ENCODE results near the gene PDCD5.

The PDCD5 gene

GRCh38 chr19:32580901-32581704 lies at the start of gene PDCD5 (continued):
- TF ChIP-seq HIC1 (tag by site-specific recombination; IDR thresholded peaks at IDR 0.05) (no peak; the same call in 1 of the 2 replicates), ZNF645 (tag by site-specific recombination; IDR thresholded peaks at IDR 0.05) (no peak), SP2 (tag by site-specific recombination; IDR thresholded peaks at IDR 0.05) (peak; percentile 86), ZNF280C (tag by site-specific recombination; IDR thresholded peaks at IDR 0.05) (no peak), ZNF624 (tag by site-specific recombination; IDR thresholded peaks at IDR 0.05) (no peak), ZBTB26 (tag by site-specific recombination; optimal IDR thresholded peaks at IDR 0.05) (peak; percentile 92), ZNF394 (tag by site-specific recombination; IDR thresholded peaks at IDR 0.05; ENCODE audit: borderline replicate concordance) (no peak), REST (tag by site-specific recombination; IDR thresholded peaks at IDR 0.05) (no peak), KLF8 (tag by site-specific recombination; IDR thresholded peaks at IDR 0.05) (peak; percentile 87), ZNF623 (tag by site-specific recombination; IDR thresholded peaks at IDR 0.05) (no peak), ZNF140 (tag by site-specific recombination; IDR thresholded peaks at IDR 0.05) (no peak), ZNF548 (tag by site-specific recombination; IDR thresholded peaks at IDR 0.05) (no peak), RBAK (tag by site-specific recombination; IDR thresholded peaks at IDR 0.05) (no peak), ZNF23 (tag by site-specific recombination; IDR thresholded peaks at IDR 0.05; ENCODE audit: borderline replicate concordance) (no peak), ZNF2 (tag by site-specific recombination; IDR thresholded peaks at IDR 0.05) (no peak; the same call in 1 of the 2 replicates), ZNF600 (tag by site-specific recombination; IDR thresholded peaks at IDR 0.05) (no peak), ZSCAN4 (tag by site-specific recombination; IDR thresholded peaks at IDR 0.05) (no peak), ZNF626 (tag by site-specific recombination; IDR thresholded peaks at IDR 0.05) (0 out of 2 replicates have a peak, but pooled peaks have one; percentile 74), GLIS2 (tag by site-specific recombination; IDR thresholded peaks at IDR 0.05) (peak; percentile 62), ZNF350 (tag by site-specific recombination; IDR thresholded peaks at IDR 0.05) (peak; percentile 32; the same call in 1 of the 2 replicates), ZNF549 (tag by site-specific recombination; IDR thresholded peaks at IDR 0.05) (peak; percentile 73), ZNF132 (tag by site-specific recombination; IDR thresholded peaks at IDR 0.05; ENCODE audit: borderline replicate concordance) (no peak), ZBTB10 (tag by site-specific recombination; IDR thresholded peaks at IDR 0.05) (no peak; the same call in 1 of the 2 replicates), ZFP3 (tag by site-specific recombination; IDR thresholded peaks at IDR 0.05; ENCODE audit: low read depth) (no peak)
